Left ventricle myocardium inferior (tissue), 1 donor: ENCODE data around the gene COG1. TPM values are rescaled to one million over a fixed set of nuclear protein-coding genes. Genes with fewer than 3 reads are reported as not detected.

Experiments
- DNase-seq: peaks from one replicate; pipeline ENCODE4 v3.0.0-alpha.2; 2020
- H3K27ac ChIP-seq: fragments of 200-600 bp; replicated peaks from 2 replicates; pipeline ENCODE4 v1.8.0; 2021
- H3K27me3 ChIP-seq: fragments of 200-600 bp; 2 replicates; pipeline ENCODE4 v1.8.0; 2021; ENCODE audit warnings: low read depth
- H3K36me3 ChIP-seq: fragments of 200-600 bp; 2 replicates; pipeline ENCODE4 v1.8.0; 2021
- H3K4me1 ChIP-seq: fragments of 200-600 bp; 2 replicates; pipeline ENCODE4 v1.8.0; 2021
- H3K4me3 ChIP-seq: fragments of 200-600 bp; 2 replicates; pipeline ENCODE4 v1.8.0; 2021; ENCODE audit warnings: mild to moderate bottlenecking, moderate library complexity
- H3K9me3 ChIP-seq: fragments of 200-600 bp; replicated peaks from 2 replicates; pipeline ENCODE4 v1.8.0; 2021
- CTCF ChIP-seq: fragments of 200-600 bp; IDR thresholded peaks from 2 replicates; pipeline ENCODE4 v1.8.0; 2021; ENCODE audit warnings: antibody characterized with exemption, mild to moderate bottlenecking, borderline replicate concordance
- intact Hi-C: fragments of 100-400 bp; cut with micrococcal nuclease; formaldehyde crosslinking; loops from one replicate; pipeline ENCODE4 v1.11.0; 2022
- total RNA-seq: library from RNA; stranded (reverse); fragmentation: NEBNext Ultra II Directional; extraction: Animal tissue kit (Norgen Biotek cat#: 25700); gene quantifications from one replicate; pipeline ENCODE4 v1.2.1, GENCODE V29; 2021
- donor health status: DM: no; HTN: yes; CAD: no; lungs with severe emphysema.

Gene COG1
- total RNA-seq, 1 donor from 2014 or later = 44.7 TPM

GRCh38 chr17:73214851-73215250, 22.0 kb downstream of the COG1 start:
- H3K27me3 ChIP-seq = no peaks in the 10 kb centered on the region
- peaks cover 38% of the 10 kb centered on the region for H3K36me3 ChIP-seq
- no peak for DNase-seq
- H3K9me3 ChIP-seq = no peaks in the 10 kb centered on the region
- H3K27ac ChIP-seq = no peak overlapping the region
- H3K4me3 ChIP-seq = no peak overlapping the region
- intact Hi-C loops = no loop called here
- TF ChIP-seq CTCF = no peak
- H3K4me1 ChIP-seq = peaks cover 4% of the 10 kb centered on the region

- intact Hi-C loops = no loop called here
- DNase-seq = no peak
- Histone ChIP-seq H3K36me3 (peaks cover 36% of the 10 kb centered on the region), H3K27ac (no peak overlapping the region), H3K9me3 (no peaks in the 10 kb centered on the region), H3K4me3 (no peak overlapping the region), H3K4me1 (peaks cover 4% of the 10 kb centered on the region), H3K27me3 (no peaks in the 10 kb centered on the region)
- no peak for TF ChIP-seq CTCF
These were observed 22.6 kb downstream of the COG1 start for GRCh38 chr17:73215447-73215846.

GRCh38 chr17:73223626-73224230, 30.9 kb downstream of the COG1 start:
- intact Hi-C loops = no loop called here
- H3K27ac ChIP-seq = no peak overlapping the region
- no peak overlapping the region for H3K4me3 ChIP-seq
- no peaks in the 10 kb centered on the region for H3K27me3 ChIP-seq
- H3K9me3 ChIP-seq = no peaks in the 10 kb centered on the region
- no peak for TF ChIP-seq CTCF
- H3K4me1 ChIP-seq = peaks cover 39% of the 10 kb centered on the region
- peaks cover 5% of the 10 kb centered on the region for H3K36me3 ChIP-seq
- DNase-seq = no peak

- Histone ChIP-seq H3K36me3 (peaks cover 5% of the 10 kb centered on the region), H3K4me3 (no peak overlapping the region), H3K9me3 (no peaks in the 10 kb centered on the region), H3K27ac (no peak overlapping the region), H3K27me3 (no peaks in the 10 kb centered on the region), H3K4me1 (peaks cover 44% of the 10 kb centered on the region)
- intact Hi-C loops = no loop called here
- DNase-seq = no peak
- no peak for TF ChIP-seq CTCF
These were observed 31.4 kb downstream of the COG1 start for GRCh38 chr17:73224237-73224636.

- H3K27me3 ChIP-seq = no peaks in the 10 kb centered on the region
- H3K4me1 ChIP-seq = peaks cover 49% of the 10 kb centered on the region
- TF ChIP-seq CTCF = no peak
- DNase-seq = no peak
- intact Hi-C loops = no loop called here
- no peak overlapping the region for H3K27ac ChIP-seq
- H3K9me3 ChIP-seq = no peaks in the 10 kb centered on the region
- peaks cover 5% of the 10 kb centered on the region for H3K36me3 ChIP-seq
- H3K4me3 ChIP-seq = no peak overlapping the region
These were observed 31.9 kb downstream of the COG1 start for GRCh38 chr17:73224663-73225305.
